SK-N-SH treated with all-trans-retinoic acid at 6 μM for 48 hours (cell line): Measurements from ENCODE around the gene CHST2.

Source experiments
- ESRRG ChIP-seq: fragments of 250-450 bp; sonication (Bioruptor Pico); IDR thresholded peaks from 2 replicates; pipeline ENCODE4 v1.6.1; 2021; ENCODE audit warnings: mild to moderate bottlenecking
- ISL1 ChIP-seq: fragments of 250-450 bp; sonication (Bioruptor Pico); IDR thresholded peaks from 2 replicates; pipeline ENCODE4 v2.1.2; 2022; ENCODE audit warnings: mild to moderate bottlenecking, moderate library complexity
- SNAI2 ChIP-seq: fragments of 250-450 bp; sonication (Bioruptor Pico); IDR thresholded peaks from 2 replicates; pipeline ENCODE4 v1.5.0; 2020; ENCODE audit warnings: mild to moderate bottlenecking, moderate library complexity
- ZC3H10 ChIP-seq: fragments of 250-450 bp; sonication (Bioruptor Pico); IDR thresholded peaks from 2 replicates; pipeline ENCODE4 v1.5.1; 2021; ENCODE audit warnings: mild to moderate bottlenecking, moderate library complexity
- ZFP3 ChIP-seq: fragments of 250-450 bp; sonication (Bioruptor Pico); IDR thresholded peaks from 2 replicates; pipeline ENCODE4 v1.5.0; 2020; ENCODE audit warnings: mild to moderate bottlenecking, moderate library complexity
- ZFP30 ChIP-seq: fragments of 450-650 bp; formaldehyde crosslinking; IDR thresholded peaks from 2 replicates; pipeline ENCODE4 v1.5.0; 2022; ENCODE audit warnings: mild to moderate bottlenecking, moderate library complexity
- TF ChIP-seq, protein P1 (sequence below): fragments of 250-450 bp; sonication (Bioruptor Pico); IDR thresholded peaks from 2 replicates; pipeline ENCODE4 v1.8.0; 2020; ENCODE audit warnings: mild to moderate bottlenecking, moderate library complexity, borderline replicate concordance
- TF ChIP-seq, protein P2 (sequence below): fragments of 250-450 bp; sonication (Bioruptor Pico); IDR thresholded peaks from 2 replicates; pipeline ENCODE4 v1.5.1; 2021; ENCODE audit warnings: mild to moderate bottlenecking, moderate library complexity

DNA sequence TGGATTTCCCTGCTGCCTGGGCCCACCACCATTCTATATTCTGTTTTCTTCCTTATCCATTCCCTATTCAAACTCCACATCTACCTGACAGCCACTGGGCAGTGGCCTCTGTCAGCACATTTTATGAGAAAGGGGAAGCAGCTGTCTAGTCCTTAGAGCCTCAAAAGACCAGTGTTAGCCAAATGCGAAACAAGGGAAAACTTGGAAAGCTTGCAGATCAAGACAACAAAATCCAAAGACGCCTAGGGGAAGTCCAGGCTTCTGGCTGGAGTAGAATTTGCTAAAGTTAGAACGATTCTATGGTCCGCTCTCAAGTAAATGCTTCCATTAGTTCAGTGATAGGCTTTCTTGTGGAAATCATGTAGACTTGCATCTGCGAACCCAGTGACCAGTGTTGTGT, 39.4 kb upstream of the CHST2 start:
- TF ChIP-seq ISL1 (CRISPR knock-in tag) (no peak), ZFP3 (CRISPR knock-in tag) (no peak), ESRRG (CRISPR knock-in tag) (no peak), SNAI2 (no peak), ZFP30 (no peak), ZC3H10 (no peak)
- TF ChIP-seq, protein P1, sequence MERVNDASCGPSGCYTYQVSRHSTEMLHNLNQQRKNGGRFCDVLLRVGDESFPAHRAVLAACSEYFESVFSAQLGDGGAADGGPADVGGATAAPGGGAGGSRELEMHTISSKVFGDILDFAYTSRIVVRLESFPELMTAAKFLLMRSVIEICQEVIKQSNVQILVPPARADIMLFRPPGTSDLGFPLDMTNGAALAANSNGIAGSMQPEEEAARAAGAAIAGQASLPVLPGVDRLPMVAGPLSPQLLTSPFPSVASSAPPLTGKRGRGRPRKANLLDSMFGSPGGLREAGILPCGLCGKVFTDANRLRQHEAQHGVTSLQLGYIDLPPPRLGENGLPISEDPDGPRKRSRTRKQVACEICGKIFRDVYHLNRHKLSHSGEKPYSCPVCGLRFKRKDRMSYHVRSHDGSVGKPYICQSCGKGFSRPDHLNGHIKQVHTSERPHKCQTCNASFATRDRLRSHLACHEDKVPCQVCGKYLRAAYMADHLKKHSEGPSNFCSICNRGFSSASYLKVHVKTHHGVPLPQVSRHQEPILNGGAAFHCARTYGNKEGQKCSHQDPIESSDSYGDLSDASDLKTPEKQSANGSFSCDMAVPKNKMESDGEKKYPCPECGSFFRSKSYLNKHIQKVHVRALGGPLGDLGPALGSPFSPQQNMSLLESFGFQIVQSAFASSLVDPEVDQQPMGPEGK (CRISPR knock-in tag): no peak
- TF ChIP-seq, protein P2, sequence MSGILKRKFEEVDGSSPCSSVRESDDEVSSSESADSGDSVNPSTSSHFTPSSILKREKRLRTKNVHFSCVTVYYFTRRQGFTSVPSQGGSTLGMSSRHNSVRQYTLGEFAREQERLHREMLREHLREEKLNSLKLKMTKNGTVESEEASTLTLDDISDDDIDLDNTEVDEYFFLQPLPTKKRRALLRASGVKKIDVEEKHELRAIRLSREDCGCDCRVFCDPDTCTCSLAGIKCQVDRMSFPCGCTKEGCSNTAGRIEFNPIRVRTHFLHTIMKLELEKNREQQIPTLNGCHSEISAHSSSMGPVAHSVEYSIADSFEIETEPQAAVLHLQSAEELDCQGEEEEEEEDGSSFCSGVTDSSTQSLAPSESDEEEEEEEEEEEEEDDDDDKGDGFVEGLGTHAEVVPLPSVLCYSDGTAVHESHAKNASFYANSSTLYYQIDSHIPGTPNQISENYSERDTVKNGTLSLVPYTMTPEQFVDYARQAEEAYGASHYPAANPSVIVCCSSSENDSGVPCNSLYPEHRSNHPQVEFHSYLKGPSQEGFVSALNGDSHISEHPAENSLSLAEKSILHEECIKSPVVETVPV (CRISPR knock-in tag): no peak
